CD14-positive monocyte (primary cell): ENCODE results near the gene HEBP1. TPM values are rescaled to one million over a fixed set of nuclear protein-coding genes. Genes with fewer than 3 reads are reported as not detected.

ENCODE experiments used
- DNase-seq, 3 donors: peaks; one replicate each; pipeline ENCODE4 v3.0.0-alpha.2; 2011 to 2022
- H2AFZ ChIP-seq: 2 replicates; pipeline ENCODE4 v1.6.0; 2012; ENCODE audit warnings: mild to moderate bottlenecking, low read depth, low read length, inconsistent platforms; ENCODE audit not compliant: insufficient read depth, poor library complexity, severe bottlenecking
- H3K27ac ChIP-seq, 2 donors: 1 replicate in 1 of 2; 2 replicates in 1 of 2; pipeline ENCODE4 v1.5.1; 2012 to 2013; ENCODE audit warnings: low read length in 2 of 2, control low read depth in 1 of 2, inconsistent platforms in 1 of 2, low read depth in 1 of 2, mild to moderate bottlenecking in 1 of 2
- H3K27me3 ChIP-seq, 2 donors: one replicate each; pipeline versions ENCODE4 v1.6.0 to v1.6.1; 2011 to 2013; ENCODE audit warnings: low read length in 2 of 2; ENCODE audit not compliant: control insufficient read depth in 2 of 2, insufficient read depth in 2 of 2
- H3K36me3 ChIP-seq, 2 donors: replicated peaks in 1 of 2; 1 replicate in 1 of 2; 2 replicates in 1 of 2; pipeline versions ENCODE4 v1.5.1 to v1.6.1; 2012 to 2013; ENCODE audit warnings: low read length in 2 of 2, control low read depth in 1 of 2, inconsistent platforms in 1 of 2, mild to moderate bottlenecking in 1 of 2; ENCODE audit not compliant: insufficient read depth in 2 of 2, control insufficient read depth in 1 of 2
- H3K4me1 ChIP-seq, 2 donors: 1 replicate in 1 of 2; 2 replicates in 1 of 2; pipeline versions ENCODE4 v1.5.1 to v1.6.1; 2012 to 2013; ENCODE audit warnings: low read length in 2 of 2, control low read depth in 1 of 2, inconsistent platforms in 1 of 2, mild to moderate bottlenecking in 1 of 2, moderate library complexity in 1 of 2; ENCODE audit not compliant: insufficient read depth in 2 of 2, control insufficient read depth in 1 of 2
- H3K4me2 ChIP-seq: replicated peaks from 2 replicates; pipeline ENCODE3; 2012; ENCODE audit warnings: low read length, moderate library complexity, mild to moderate bottlenecking; ENCODE audit not compliant: poor library complexity, severe bottlenecking; ENCODE audit errors: extremely low read depth
- H3K4me3 ChIP-seq, 3 experiments: fragments of 200-600 bp in 1 of 3; sonication (generic) in 1 of 3; replicated peaks in 1 of 3; 1 replicate in 2 of 3; 2 replicates in 1 of 3; pipeline ENCODE4 v1.5.1; 2011 to 2013; ENCODE audit warnings: low read length in 3 of 3, mild to moderate bottlenecking in 3 of 3, control low read depth in 2 of 3, low read depth in 2 of 3, inconsistent platforms in 1 of 3, moderate library complexity in 1 of 3
- H3K79me2 ChIP-seq: 2 replicates; pipeline ENCODE4 v1.6.0; 2012; ENCODE audit warnings: mild to moderate bottlenecking, control low read depth, inconsistent platforms, low read length, moderate library complexity; ENCODE audit not compliant: insufficient read depth
- H3K9ac ChIP-seq: 2 replicates; pipeline ENCODE4 v1.6.0; 2017; ENCODE audit warnings: low read length, mild to moderate bottlenecking; ENCODE audit not compliant: insufficient read depth, poor library complexity, severe bottlenecking
- H3K9me3 ChIP-seq, 2 donors: replicated peaks in 1 of 2; 1 replicate in 1 of 2; 2 replicates in 1 of 2; pipeline versions ENCODE4 v1.5.1 to v1.6.1; 2012 to 2013; ENCODE audit warnings: low read length in 2 of 2, control low read depth in 1 of 2; ENCODE audit not compliant: control insufficient read depth in 1 of 2, insufficient read depth in 1 of 2
- H4K20me1 ChIP-seq: 2 replicates; pipeline ENCODE4 v1.6.0; 2012; ENCODE audit warnings: mild to moderate bottlenecking, low read length, control low read depth, moderate library complexity; ENCODE audit not compliant: insufficient read depth
- H3K27ac Mint-ChIP-seq, 7 donors: one replicate each; pipeline ENCODE4 v1.8.0; 2020; ENCODE audit warnings: mild to moderate bottlenecking in 7 of 7, mixed read lengths in 7 of 7, moderate library complexity in 6 of 7, inconsistent platforms in 2 of 7
- H3K27me3 Mint-ChIP-seq, 3 donors: one replicate each; pipeline ENCODE4 v1.8.0; 2021 to 2022; ENCODE audit warnings: low read depth in 3 of 3, mild to moderate bottlenecking in 3 of 3, mixed read lengths in 3 of 3, moderate library complexity in 3 of 3, inconsistent platforms in 1 of 3
- H3K36me3 Mint-ChIP-seq, 2 donors: one replicate each; pipeline ENCODE4 v1.8.0; 2020; ENCODE audit warnings: mixed read lengths in 2 of 2, inconsistent platforms in 1 of 2, mild to moderate bottlenecking in 1 of 2
- H3K4me1 Mint-ChIP-seq: one replicate; pipeline ENCODE4 v1.8.0; 2020; ENCODE audit warnings: mild to moderate bottlenecking, mixed read lengths
- H3K4me3 Mint-ChIP-seq, 2 donors: one replicate each; pipeline ENCODE4 v1.8.0; 2020; ENCODE audit warnings: mild to moderate bottlenecking in 2 of 2, mixed read lengths in 2 of 2, moderate library complexity in 1 of 2
- H3K9me3 Mint-ChIP-seq, 7 donors: one replicate each; pipeline ENCODE4 v1.8.0; 2020 to 2022; ENCODE audit warnings: mixed read lengths in 7 of 7, mild to moderate bottlenecking in 6 of 7, moderate library complexity in 6 of 7, inconsistent platforms in 2 of 7
- CTCF ChIP-seq: fragments of 200-600 bp; IDR thresholded peaks from one replicate; pipeline ENCODE4 v1.8.0; 2022; ENCODE audit warnings: antibody characterized with exemption, mild to moderate bottlenecking
- WGBS: methylation state at CpG from one replicate; pipeline ENCODE4 v1.1.5; 2013; ENCODE audit warnings: missing lambda C conversion rate; ENCODE audit not compliant: insufficient coverage; 5-methylcytosine and 5-hydroxymethylcytosine counted together
- intact Hi-C, 2 donors: fragments of 100-400 bp; cut with micrococcal nuclease; formaldehyde crosslinking; loops; one replicate each; pipeline versions ENCODE4 v1.15.0 to v1.15.1; 2023
- polyA plus RNA-seq, 3 donors: library from polyadenylated mRNA; depleted of rRNA in 1 of 3; unstranded in 2 of 3; stranded (reverse) in 1 of 3; fragments of 300-500 nt in 2 of 3; fragments of >200 nt in 1 of 3; fragmentation: Illumina TruSeq in 2 of 3; gene quantifications; 1 replicate in 2 of 3; 2 replicates in 1 of 3; pipeline ENCODE4 v1.2.3, GENCODE V29; 2012 to 2021

Gene HEBP1
- polyA plus RNA-seq, 3 donors, result 33.4 to 89.3 (median 71.3) TPM

- H3K27me3 ChIP-seq, result no peaks in the 10 kb centered on the region
- no peak within 1 kb of the TSS for H3K9ac ChIP-seq
- H2AFZ ChIP-seq, result no peak within 1 kb of the TSS
- H3K27me3 Mint-ChIP-seq, result peaks cover 0 to 3% (median 1%) of the 10 kb centered on the region in 3 donors
- intact Hi-C loops, result no loop called here
- no peaks in the 10 kb centered on the region for H3K79me2 ChIP-seq
- no peak within 1 kb of the TSS for H3K4me3 ChIP-seq
- no peaks in the 10 kb centered on the region for H3K4me1 ChIP-seq
- peak within 1 kb of the TSS in 2 of 7 donors; percentile 64 to 77 for H3K27ac Mint-ChIP-seq
- no peaks in the 10 kb centered on the region for H3K36me3 Mint-ChIP-seq
- no peak for DNase-seq
- H3K9me3 ChIP-seq, result no peaks in the 10 kb centered on the region
- no CpG with 5 or more reads among the region's 6 CpGs for WGBS
- no peak within 1 kb of the TSS for H3K4me2 ChIP-seq
- H3K27ac ChIP-seq, result no peak within 1 kb of the TSS
- no peak for TF ChIP-seq CTCF
- no peaks in the 10 kb centered on the region for H3K4me1 Mint-ChIP-seq
- H3K9me3 Mint-ChIP-seq, result peaks cover 0 to 8% (median 2%) of the 10 kb centered on the region in 7 donors
- H4K20me1 ChIP-seq, result no peaks in the 10 kb centered on the region
- H3K4me3 Mint-ChIP-seq, result no peak within 1 kb of the TSS
- H3K36me3 ChIP-seq, result no peaks in the 10 kb centered on the region
Measured at GRCh38 chr12:12952036-12952435, 48.0 kb downstream of the HEBP1 start, which contains the start of gene GPRC5D. Gene GPRC5D (minus strand): TSS chr12:12952170. CDS start chr12:12950384, 1,786 bp downstream.

- H4K20me1 ChIP-seq, result no peaks in the 10 kb centered on the region
- Mint-ChIP-seq H3K4me1 (no peaks in the 10 kb centered on the region), H3K9me3 (peaks cover 0 to 7% (median 2%) of the 10 kb centered on the region in 7 donors), H3K27ac (no peak overlapping the region), H3K27me3 (peaks cover 1 to 4% (median 2%) of the 10 kb centered on the region in 3 donors), H3K36me3 (no peaks in the 10 kb centered on the region), H3K4me3 (no peak overlapping the region)
- no peak overlapping the region for H3K4me2 ChIP-seq
- no peak for TF ChIP-seq CTCF
- H3K4me3 ChIP-seq, result no peak overlapping the region
- no peak overlapping the region for H3K27ac ChIP-seq
- no peaks in the 10 kb centered on the region for H3K4me1 ChIP-seq
- no peak for DNase-seq
- H3K36me3 ChIP-seq, result no peaks in the 10 kb centered on the region
- intact Hi-C loops, result no loop called here
- no CpG with 5 or more reads among the region's 1 CpG for WGBS
- H3K9me3 ChIP-seq, result no peaks in the 10 kb centered on the region
- H2AFZ ChIP-seq, result no peak overlapping the region
- no peaks in the 10 kb centered on the region for H3K27me3 ChIP-seq
- no peaks in the 10 kb centered on the region for H3K79me2 ChIP-seq
- no peak overlapping the region for H3K9ac ChIP-seq
Measured at GRCh38 chr12:12951504-12951903, 48.6 kb downstream of the HEBP1 start.
